GM21526 (cell line): Measurements from ENCODE around the gene RNF214.
"Not testable (repeated sequence)": the region's sequence is repeated elsewhere in the genome, so short reads cannot be mapped to it uniquely, and the experiment has no call there.

Experiments used
- ATAC-seq: cut with Tn5 transposase; IDR thresholded peaks from one replicate; pipeline ENCODE4 v1.9.1; 2021; ENCODE audit warnings: moderate library complexity; ENCODE audit not compliant: unreplicated experiment, low FRiP score

Gene RNF214

DNA sequence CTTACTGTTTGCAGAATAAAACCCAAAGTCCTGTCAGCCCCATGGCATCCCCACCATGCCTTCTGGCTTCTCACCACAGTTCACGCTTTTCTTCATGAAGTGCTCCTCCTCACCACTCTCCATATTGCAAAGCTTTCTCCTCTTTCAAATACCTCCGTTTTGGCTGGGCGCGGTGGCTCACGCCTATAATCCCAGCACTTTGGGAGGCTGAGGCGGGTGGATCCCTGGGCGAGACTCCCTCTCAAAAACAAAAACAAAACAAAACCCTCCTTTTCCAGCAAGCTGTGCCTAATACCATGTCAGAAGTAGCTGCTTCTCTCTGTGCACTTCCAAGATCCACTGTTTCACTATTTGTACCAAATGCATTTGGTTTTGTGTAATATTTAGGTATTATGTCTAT is 76.8 kb downstream of the RNF214 start:
- ATAC-seq = no peak

DNA sequence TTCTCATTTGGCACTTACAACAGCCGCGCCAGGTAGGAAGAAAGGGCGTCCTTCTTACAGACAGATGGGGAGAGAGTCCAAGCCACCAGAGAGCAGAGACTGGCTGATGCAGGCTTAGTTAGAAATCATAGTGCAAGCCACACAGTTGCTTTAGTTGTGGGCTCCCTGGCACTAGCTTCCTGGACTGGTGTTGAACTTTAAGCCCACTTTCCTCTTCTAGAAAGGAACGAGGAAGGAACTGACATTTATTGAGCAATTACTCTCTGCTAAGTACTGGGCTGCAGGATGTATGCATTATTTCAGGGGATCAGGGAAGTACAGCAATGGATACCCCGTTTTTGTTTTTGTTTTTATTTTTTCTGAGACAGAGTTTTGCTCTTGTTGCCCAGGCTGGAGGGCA is 80.6 kb downstream of the RNF214 start:
- no peak for ATAC-seq

DNA sequence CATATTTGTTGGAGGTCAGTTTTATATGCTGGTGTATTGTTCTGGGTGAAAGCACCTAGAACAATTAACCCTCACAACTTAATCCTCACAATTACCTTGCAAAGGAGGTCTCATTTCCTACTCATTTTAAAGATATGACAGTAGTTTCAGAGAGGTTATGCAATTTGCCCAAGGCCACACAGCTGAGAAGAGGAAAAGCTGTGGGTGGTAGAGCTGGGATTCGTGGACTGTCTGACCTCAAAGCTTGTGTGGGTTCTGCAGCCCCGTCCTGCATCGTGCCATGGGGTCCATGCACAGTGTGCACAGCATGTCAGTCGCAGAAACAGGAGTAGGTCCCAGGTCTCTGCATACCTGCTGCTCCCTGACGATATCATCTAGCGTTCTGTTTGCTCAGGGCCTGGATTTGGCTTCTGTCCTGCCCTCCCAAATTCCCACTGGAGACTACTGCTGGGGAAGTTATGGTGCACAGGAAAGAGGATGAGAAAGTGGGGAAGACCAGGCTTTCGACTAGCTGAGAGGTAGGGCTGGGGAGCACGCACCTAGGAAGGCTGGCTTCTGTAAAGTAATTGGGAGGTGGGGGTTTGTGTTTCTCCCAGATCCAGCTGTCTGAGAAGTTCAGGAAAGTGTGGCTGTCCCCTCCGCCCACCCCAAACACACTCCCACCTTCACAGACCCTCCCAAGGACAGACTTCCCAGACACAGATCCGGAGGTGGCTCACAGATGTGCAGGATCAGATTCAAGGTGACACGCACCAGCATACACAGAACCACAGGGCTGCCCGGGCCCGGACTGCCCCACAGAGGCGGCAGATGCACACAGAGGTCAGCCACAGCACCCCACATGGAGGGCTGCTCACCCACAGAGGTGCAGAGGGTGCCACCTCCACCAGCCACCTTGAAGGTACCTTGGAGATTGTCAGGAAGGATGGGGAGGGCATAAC is 81.6 kb downstream of the RNF214 start:
- ATAC-seq = no peak

DNA sequence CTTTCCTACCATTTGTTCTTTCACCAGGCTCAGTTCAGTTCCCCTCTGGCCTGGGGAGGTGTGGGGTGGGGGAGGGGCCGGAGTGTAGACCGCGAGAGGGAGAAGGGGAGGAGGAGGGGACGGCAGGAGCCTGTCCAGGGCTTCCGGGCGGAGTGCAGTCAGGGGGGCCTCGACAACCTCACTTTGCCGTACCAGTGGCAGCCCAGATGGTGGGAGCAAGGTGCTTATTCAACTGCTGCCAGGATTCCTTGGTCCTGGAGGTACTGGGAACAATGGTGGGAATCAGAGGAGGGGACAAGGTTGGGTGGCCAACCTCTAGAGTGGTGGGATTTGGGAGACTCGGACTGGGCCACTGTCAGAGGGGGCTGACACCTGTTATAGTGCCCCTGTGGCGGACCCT is 82.4 kb downstream of the RNF214 start:
- ATAC-seq = no peak

DNA sequence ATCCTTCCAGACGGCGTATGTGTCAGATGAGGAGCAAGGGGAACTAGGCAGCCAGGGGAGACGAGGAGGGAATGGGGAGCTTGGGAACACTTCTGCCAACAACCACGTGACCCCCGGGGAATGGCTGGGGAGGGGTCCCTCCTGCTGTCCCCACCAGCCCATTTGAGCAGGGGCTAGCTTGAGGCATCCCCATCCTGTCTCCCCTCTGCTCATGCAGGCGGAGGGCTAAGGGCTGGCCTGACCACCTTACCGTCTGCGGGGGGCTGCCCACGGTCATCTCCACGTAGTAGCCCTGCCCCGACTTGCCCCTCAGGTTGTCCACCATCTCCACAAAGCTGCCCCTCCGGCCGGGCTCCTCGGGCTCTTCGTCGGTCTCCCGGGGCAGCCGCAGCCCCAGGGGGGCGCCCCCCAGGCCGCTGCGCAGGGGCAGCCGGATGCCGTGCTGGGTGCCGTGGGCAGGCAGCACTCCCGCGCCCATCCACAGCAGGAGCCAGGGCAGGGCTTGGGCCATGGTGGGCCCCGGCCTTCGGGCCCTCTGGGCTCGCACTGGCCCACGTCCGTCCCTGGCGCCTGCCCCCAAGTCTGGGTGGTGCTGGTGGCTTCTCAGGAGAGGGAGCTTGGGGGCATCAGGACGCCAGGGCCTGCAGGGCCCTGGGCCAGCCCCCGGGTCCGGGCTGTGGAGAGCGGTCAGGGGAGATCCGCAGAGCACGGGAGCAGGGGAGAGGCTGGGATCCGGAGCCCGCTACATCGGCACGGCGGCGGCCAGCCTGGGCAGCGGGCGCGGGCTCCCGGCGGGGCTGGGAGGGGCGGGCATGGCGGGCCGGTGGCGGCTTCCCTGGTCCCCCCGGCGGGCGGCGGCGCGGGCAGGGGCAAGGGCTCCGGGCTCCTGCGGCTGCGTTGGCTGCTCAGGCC is 83.1 kb downstream of the RNF214 start:
- ATAC-seq = no peak

DNA sequence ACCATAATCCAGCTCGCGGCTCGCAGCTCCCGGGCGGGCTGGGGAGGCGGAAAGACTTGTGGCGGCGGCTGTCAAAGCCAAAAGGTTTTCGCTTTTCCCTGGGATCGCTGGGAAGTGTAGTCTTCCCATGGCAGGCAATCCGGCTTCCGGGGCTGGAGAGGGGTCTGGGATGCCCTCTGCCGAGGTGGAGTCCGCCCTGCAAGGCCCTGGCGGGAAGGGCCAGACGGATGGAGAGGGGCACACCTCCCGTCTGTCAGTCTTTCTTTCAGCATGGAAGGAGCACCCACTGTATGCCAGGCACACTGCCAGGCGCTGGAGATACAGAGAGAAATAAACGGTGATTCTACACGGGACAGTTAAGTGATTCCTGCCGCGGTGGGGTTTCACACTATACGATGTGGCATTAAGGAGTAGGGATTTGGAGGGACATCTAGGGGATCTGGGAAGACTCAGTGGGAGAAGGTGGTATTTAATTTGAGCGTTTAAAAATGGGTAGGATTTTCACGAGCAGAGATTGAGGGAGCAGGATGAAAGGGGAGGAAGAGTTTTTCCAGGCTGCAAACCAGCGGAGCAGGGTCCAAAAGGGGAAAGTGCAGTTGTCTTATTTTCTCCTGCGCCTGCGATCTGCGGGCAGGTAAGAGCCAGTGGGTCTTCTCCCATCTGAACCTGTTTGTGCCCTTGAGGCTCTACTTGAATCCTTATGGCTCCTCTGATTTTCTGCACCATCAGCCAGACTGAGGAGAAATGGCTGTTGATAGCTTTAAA is 83.9 kb downstream of the RNF214 start, which contains the start of gene BACE1:
Gene BACE1 (minus strand): TSS at position 60 of the 765 bp plus-strand sequence. CDS start 461 bp downstream, outside the sequence.
- no peak for ATAC-seq

DNA sequence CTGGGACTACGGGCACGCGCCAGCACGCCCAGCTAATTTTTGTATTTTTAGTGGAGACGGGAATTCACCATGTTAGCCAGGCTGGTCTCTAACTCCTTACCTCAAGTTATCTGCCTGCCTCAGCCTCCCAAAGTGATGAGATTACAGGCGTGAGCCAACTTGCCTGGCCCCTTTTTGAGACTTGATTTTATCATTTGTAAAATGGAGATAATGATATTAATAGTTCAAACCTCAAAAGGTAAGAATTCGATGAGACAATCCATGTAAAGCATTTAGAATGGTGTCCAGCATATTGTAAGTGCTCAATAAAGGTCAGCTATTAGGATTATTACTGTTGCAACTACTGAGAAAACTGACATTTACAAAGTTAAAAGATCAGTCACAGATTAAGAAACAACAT is 86.3 kb downstream of the RNF214 start:
- ATAC-seq = no peak

DNA sequence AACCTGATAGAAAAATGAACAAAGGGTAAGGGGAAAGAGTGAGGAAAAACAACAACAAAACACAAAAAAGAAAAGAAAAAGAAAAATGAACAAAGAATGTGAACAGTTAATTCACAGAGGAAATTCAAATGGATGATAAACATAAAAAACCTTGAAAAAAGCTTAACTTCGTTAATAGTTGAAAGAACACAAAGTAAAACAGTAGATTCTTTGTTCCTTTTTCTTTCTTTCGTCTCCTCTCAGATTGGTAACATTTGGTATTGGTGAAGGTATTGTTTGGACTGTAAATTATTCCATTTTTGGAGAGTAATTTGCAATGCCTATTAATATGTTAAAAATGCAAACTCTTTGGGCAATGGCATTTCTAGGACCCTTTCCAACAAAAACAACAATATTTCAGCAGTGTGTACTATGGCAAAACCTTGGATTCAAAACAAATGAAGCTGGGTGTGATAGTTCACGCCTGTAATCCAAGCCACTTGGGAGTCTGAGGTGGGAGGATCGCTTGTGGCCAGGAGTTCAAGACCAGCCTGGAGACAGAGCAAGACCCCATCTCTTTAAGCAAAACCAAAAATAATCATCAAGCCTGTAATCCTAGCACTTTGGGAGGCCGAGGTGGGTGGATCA is 86.9 kb downstream of the RNF214 start:
- no peak for ATAC-seq

DNA sequence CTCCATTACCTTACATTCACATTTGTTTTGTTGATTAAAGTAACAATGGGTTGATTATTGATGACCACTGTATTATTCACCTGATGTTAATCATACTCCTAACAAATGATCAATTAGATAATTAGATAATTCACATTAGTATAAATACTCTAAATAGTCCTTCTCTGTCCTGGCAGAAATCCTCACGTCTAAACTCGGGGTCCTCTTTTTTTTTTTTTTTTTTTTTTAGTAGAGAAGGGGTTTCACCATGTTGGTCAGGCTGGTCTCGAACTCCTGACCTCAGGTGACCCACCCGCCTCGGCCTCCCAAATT is 94.7 kb downstream of the RNF214 start:
- ATAC-seq = not testable (repeated sequence)

DNA sequence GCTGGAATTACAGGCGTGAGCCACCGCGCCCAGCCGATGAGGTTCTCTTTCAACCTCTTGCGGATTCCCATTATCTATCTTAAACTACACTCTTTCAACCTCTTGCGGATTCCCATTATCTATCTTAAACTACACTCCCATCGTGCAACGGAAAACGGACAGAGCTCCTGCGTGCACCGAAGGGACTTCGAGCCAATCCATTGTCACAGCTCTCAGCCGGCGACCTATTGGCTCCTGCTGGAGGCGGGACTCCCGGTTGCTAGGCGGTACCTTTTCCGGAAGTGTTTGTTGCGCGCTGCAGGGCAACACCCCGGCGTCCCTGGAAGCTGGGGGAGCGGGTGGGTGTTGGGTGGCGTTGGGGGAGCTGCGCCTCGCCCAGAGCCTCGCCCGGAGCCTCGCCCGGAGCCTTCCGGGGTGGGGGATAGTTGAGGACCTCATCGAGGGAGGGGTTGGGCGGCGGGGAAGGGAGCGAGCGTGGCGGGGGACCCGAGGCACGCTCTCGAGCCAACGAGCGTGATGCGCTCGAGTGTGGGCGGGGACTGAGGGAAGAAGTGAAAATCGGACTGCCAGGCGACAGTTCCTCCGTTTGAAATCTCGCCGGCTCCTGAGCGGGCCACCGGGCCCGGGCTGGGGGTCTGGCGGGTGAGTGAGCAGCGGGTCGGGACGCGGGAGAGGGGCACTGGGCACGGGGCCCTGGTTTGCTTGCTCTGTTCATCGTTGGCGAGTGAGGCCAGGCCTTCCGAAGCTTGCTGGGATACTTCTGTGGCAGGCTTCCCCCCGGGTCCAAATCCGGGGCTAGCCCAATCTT is 95.3 kb downstream of the RNF214 start, which contains the start of gene CEP164:
Gene CEP164 (plus strand): TSS at position 288 of the 808 bp plus-strand sequence. CDS start 10,733 bp downstream, outside the sequence.
- ATAC-seq = peak; percentile 90

DNA sequence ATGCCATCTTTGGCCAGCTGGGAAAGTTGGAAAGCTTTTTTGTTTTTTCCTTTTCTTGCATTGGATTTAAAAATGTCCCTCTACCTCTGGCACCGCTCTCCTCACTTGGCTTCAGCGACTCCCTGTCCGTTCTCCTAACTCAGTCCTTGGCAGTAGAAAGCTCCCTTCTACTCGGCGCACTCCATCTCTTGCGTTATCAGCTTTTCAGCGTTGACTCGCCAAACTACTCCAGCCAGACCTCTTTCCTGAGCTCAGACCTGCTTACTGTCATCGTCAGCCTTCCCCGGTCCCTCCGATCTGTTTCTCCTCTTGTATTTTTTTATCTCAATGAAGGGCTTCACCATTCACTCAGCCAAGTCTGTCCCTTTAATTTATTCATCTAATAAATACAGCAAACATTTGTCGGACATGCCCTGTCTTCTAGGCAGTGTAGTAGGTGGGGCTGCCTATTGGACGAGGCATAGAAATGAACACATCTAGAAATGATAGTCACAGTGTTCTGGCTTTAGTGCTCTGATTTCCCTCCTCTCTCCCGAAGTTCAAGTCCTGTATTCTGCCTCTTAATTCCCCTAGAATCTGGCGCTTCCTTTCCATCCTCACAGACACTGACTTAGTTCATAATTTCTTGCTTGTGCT is 96.0 kb downstream of the RNF214 start:
- no peak for ATAC-seq

DNA sequence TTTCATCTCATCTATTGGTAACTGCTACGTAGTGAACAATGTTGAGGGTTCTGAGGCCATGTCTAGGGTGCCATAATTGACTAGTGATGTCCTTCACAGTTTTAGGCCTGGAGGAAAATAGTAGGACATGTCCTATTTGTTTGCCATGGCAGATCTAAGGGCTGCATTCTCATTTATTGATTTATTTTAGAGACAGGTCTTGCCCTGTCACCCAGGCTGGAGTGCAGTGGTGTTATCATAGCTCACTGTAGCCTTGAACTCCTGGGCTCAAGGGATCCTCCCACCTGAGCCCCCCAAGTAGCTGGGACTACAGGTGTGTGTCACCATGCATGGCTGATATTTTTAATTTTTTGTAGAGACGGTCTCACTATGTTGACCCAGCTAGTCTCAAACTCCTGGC is 100.4 kb downstream of the RNF214 start:
- ATAC-seq = no peak

DNA sequence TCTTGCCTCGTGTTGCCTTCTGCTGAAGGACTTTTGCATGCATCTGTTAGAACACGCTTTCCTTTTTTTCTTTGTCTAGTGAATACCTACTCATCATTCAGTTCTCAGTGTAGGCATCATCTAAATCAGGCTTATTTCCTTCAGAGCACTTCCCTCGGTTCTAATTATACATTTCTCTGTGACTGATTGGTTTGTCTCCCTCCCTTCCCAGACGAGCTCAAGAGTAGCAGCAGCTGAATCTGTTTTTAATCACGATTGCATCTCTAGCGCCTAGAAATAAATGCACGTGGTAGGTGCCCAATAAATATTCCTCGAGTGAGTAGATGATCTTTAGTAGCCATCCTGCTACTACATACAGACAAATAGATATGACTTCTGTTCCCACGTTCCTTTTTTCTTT is 101.4 kb downstream of the RNF214 start:
- no peak for ATAC-seq

DNA sequence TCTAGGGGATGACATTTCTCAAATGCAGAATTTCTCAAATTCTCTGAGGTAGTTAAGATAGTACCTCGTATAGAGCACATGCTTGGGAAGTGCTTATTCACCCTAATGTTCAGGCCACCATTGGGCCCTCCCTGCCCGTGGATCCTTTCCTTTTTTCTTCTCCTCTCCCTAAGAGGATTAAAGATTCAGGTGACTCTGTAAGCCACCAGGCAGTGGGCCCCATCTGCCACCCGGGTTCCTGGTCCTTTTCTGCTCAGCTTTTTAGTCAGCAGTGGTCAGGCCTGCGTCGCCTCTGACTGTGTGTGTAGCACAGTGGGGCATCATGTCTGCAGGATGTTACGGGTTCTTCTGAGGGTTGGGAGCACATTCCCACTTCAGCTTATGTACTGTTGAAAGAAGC is 102.4 kb downstream of the RNF214 start:
- no peak for ATAC-seq

DNA sequence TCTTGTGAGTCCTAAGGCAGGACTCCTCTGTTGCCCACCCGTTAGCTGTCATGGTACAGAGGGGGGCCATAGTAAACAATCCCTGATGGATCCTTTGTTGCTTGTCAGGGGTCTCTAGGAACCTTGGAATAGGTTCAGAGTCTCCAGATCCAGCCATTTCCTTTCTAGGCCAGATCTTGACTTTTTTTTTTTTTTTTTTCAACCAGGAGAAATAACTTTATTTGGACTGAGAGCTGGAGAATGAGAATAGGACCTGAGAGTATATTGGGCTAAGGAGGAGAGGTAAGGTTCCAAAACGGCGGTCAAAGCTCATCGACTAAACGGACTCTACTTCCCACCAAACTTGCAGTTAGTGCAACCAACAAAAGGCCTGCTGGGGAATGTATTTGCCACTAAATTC is 102.9 kb downstream of the RNF214 start:
- no peak for ATAC-seq
